ENCODE data around the gene CDKN1C.
A peak's percentile ranks its signal among the peaks of the same experiment; 100 is the strongest.

The CDKN1C gene

GRCh38 chr11:2929531-2929949 is 44.0 kb upstream of the CDKN1C start:
- TF ChIP-seq REST (IDR thresholded peaks at IDR 0.05; ENCODE audit: insufficient read depth in 1 of 2, low read depth in 2 of 2, low read length in 2 of 2) (no peak), FOXP2 (optimal IDR thresholded peaks at IDR 0.05; ENCODE audit: borderline replicate concordance, extremely low read depth, extremely low read length, insufficient read depth) (no peak), TAF1 (IDR thresholded peaks at IDR 0.05; ENCODE audit: borderline replicate concordance, insufficient read depth, low read length) (no peak), SIN3A (IDR thresholded peaks at IDR 0.05; ENCODE audit: borderline replicate concordance, insufficient read depth, low read length) (no peak), POLR2AphosphoS5 (IDR thresholded peaks at IDR 0.05; ENCODE audit: low read depth, low read length) (no peak)

GRCh38 chr11:2928605-2929530 is 43.3 kb upstream of the CDKN1C start, which contains the start of gene PHLDA2:
Gene PHLDA2 (minus strand): TSS chr11:2929420. CDS start chr11:2929364, 56 bp downstream.
- TF ChIP-seq SIN3A (IDR thresholded peaks at IDR 0.05; ENCODE audit: borderline replicate concordance, insufficient read depth, low read length), result 0 out of 2 replicates have a peak, but pooled peaks have one; percentile 69
- TF ChIP-seq TAF1 (IDR thresholded peaks at IDR 0.05; ENCODE audit: borderline replicate concordance, insufficient read depth, low read length), result 0 out of 2 replicates have a peak, but pooled peaks have one; percentile 53
- TF ChIP-seq POLR2AphosphoS5 (IDR thresholded peaks at IDR 0.05; ENCODE audit: low read depth, low read length), result peak; percentile 94
- TF ChIP-seq REST (IDR thresholded peaks at IDR 0.05; ENCODE audit: insufficient read depth in 1 of 2, low read depth in 2 of 2, low read length in 2 of 2), result 0 out of 4 replicates have a peak, but pooled peaks of 1 of the 2 experiments have one; percentile 5
- TF ChIP-seq FOXP2 (optimal IDR thresholded peaks at IDR 0.05; ENCODE audit: borderline replicate concordance, extremely low read depth, extremely low read length, insufficient read depth), result no peak

- TF ChIP-seq SIN3A (IDR thresholded peaks at IDR 0.05; ENCODE audit: borderline replicate concordance, insufficient read depth, low read length) (no peak; the same call in 1 of the 2 replicates), POLR2AphosphoS5 (IDR thresholded peaks at IDR 0.05; ENCODE audit: low read depth, low read length) (peak; percentile 14; the same call in 1 of the 2 replicates)
Observed at GRCh38 chr11:2927851-2928604, 42.5 kb upstream of the CDKN1C start.

- no peak for TF ChIP-seq POLR2AphosphoS5 (IDR thresholded peaks at IDR 0.05; ENCODE audit: low read depth, low read length)
- TF ChIP-seq REST (IDR thresholded peaks at IDR 0.05; ENCODE audit: insufficient read depth in 1 of 2, low read depth in 2 of 2, low read length in 2 of 2), result no peak
- TF ChIP-seq SIN3A (IDR thresholded peaks at IDR 0.05; ENCODE audit: borderline replicate concordance, insufficient read depth, low read length), result no peak
- TF ChIP-seq FOXP2 (optimal IDR thresholded peaks at IDR 0.05; ENCODE audit: borderline replicate concordance, extremely low read depth, extremely low read length, insufficient read depth), result no peak
- no peak for TF ChIP-seq TAF1 (IDR thresholded peaks at IDR 0.05; ENCODE audit: borderline replicate concordance, insufficient read depth, low read length)
Observed at GRCh38 chr11:2927121-2927800, 41.7 kb upstream of the CDKN1C start.

GRCh38 chr11:2926611-2927051 is 41.1 kb upstream of the CDKN1C start:
- TF ChIP-seq SIN3A (IDR thresholded peaks at IDR 0.05; ENCODE audit: borderline replicate concordance, insufficient read depth, low read length) (no peak), TAF1 (IDR thresholded peaks at IDR 0.05; ENCODE audit: borderline replicate concordance, insufficient read depth, low read length) (no peak), REST (IDR thresholded peaks at IDR 0.05; ENCODE audit: insufficient read depth in 1 of 2, low read depth in 2 of 2, low read length in 2 of 2) (no peak), POLR2AphosphoS5 (IDR thresholded peaks at IDR 0.05; ENCODE audit: low read depth, low read length) (no peak), FOXP2 (optimal IDR thresholded peaks at IDR 0.05; ENCODE audit: borderline replicate concordance, extremely low read depth, extremely low read length, insufficient read depth) (no peak)
